Mesenchymal stem cell (in vitro differentiated cells and primary cell): Measurements from ENCODE around the gene PRX.

Experiments used
- DNase-seq: peaks from one replicate; pipeline ENCODE4 v3.0.0-alpha.2; 2013
- H2AFZ ChIP-seq: one replicate; pipeline ENCODE4 v1.6.1; 2013; ENCODE audit warnings: low read depth, mild to moderate bottlenecking, control low read depth, inconsistent platforms, low read length, moderate library complexity
- H2AK5ac ChIP-seq: 2 replicates; pipeline ENCODE4 v1.6.1; 2013; ENCODE audit warnings: low read length, moderate library complexity, mild to moderate bottlenecking, inconsistent platforms; ENCODE audit not compliant: severe bottlenecking
- H2BK120ac ChIP-seq: one replicate; pipeline ENCODE4 v1.6.1; 2013; ENCODE audit warnings: low read depth, mild to moderate bottlenecking, inconsistent platforms, low read length, moderate library complexity
- H2BK12ac ChIP-seq, 2 experiments: one replicate each; pipeline ENCODE4 v1.6.1; 2013; ENCODE audit warnings: inconsistent platforms in 2 of 2, low read length in 2 of 2, mild to moderate bottlenecking in 2 of 2, moderate library complexity in 2 of 2, control low read depth in 1 of 2
- H2BK15ac ChIP-seq: one replicate; pipeline ENCODE4 v1.6.1; 2013; ENCODE audit warnings: mild to moderate bottlenecking, low read depth, inconsistent platforms; ENCODE audit not compliant: poor library complexity, severe bottlenecking
- H2BK5ac ChIP-seq: 2 replicates; pipeline ENCODE4 v1.6.1; 2013; ENCODE audit warnings: low read depth, mild to moderate bottlenecking, low read length, control low read depth, inconsistent platforms; ENCODE audit not compliant: poor library complexity, severe bottlenecking
- H3K14ac ChIP-seq, 2 experiments: one replicate each; pipeline ENCODE4 v1.6.1; 2013; ENCODE audit warnings: inconsistent platforms in 2 of 2, low read length in 2 of 2, control low read depth in 1 of 2, mild to moderate bottlenecking in 1 of 2, moderate library complexity in 1 of 2
- H3K18ac ChIP-seq, 2 experiments: one replicate each; pipeline ENCODE4 v1.6.1; 2013; ENCODE audit warnings: inconsistent platforms in 2 of 2, low read length in 2 of 2, control low read depth in 1 of 2, low read depth in 1 of 2, mild to moderate bottlenecking in 1 of 2
- H3K23ac ChIP-seq, 2 experiments: one replicate each; pipeline ENCODE4 v1.6.1; 2013; ENCODE audit warnings: inconsistent platforms in 2 of 2, low read length in 2 of 2, mild to moderate bottlenecking in 2 of 2, moderate library complexity in 2 of 2, control low read depth in 1 of 2
- H3K27ac ChIP-seq: 2 replicates; pipeline ENCODE4 v1.5.1; 2013; ENCODE audit warnings: mild to moderate bottlenecking, moderate library complexity, low read length, control low read depth, inconsistent platforms; ENCODE audit not compliant: poor library complexity, severe bottlenecking
- H3K27me3 ChIP-seq, 2 experiments: 2 replicates each; pipeline versions ENCODE4 v1.6.1 to v1.7.0; 2013; ENCODE audit warnings: low read length in 2 of 2, mild to moderate bottlenecking in 2 of 2, moderate library complexity in 2 of 2, control low read depth in 1 of 2, inconsistent platforms in 1 of 2; ENCODE audit not compliant: control insufficient read depth in 1 of 2, insufficient read depth in 1 of 2
- H3K36me3 ChIP-seq, 2 experiments: 2 replicates each; pipeline versions ENCODE4 v1.6.1 to v1.7.0; 2013; ENCODE audit warnings: low read length in 2 of 2, control low read depth in 1 of 2, inconsistent platforms in 1 of 2, low read depth in 1 of 2, mild to moderate bottlenecking in 1 of 2; ENCODE audit not compliant: insufficient read depth in 2 of 2, control insufficient read depth in 1 of 2
- H3K4ac ChIP-seq, 2 experiments: one replicate each; pipeline ENCODE4 v1.6.1; 2013; ENCODE audit warnings: inconsistent platforms in 2 of 2, low read length in 2 of 2, mild to moderate bottlenecking in 2 of 2, moderate library complexity in 2 of 2, control low read depth in 1 of 2, low read depth in 1 of 2
- H3K4me1 ChIP-seq: 2 replicates; pipeline ENCODE4 v1.6.1; 2013; ENCODE audit warnings: low read depth, low read length, control low read depth; ENCODE audit not compliant: control insufficient read depth, insufficient read depth
- H3K4me2 ChIP-seq: 2 replicates; pipeline ENCODE4 v1.6.1; 2013; ENCODE audit warnings: low read length, mild to moderate bottlenecking, inconsistent platforms; ENCODE audit not compliant: poor library complexity, severe bottlenecking
- H3K4me3 ChIP-seq, 2 experiments: 2 replicates each; pipeline versions ENCODE4 v1.5.1 to v1.7.0; 2013; ENCODE audit warnings: low read length in 2 of 2, mild to moderate bottlenecking in 2 of 2, control low read depth in 1 of 2, low read depth in 1 of 2; ENCODE audit not compliant: insufficient read depth in 1 of 2
- H3K79me1 ChIP-seq: replicated peaks from 2 replicates; pipeline ENCODE4 v1.6.1; 2013; ENCODE audit warnings: mild to moderate bottlenecking, control low read depth, low read length, inconsistent platforms; ENCODE audit not compliant: poor library complexity, severe bottlenecking
- H3K9ac ChIP-seq: 2 replicates; pipeline ENCODE4 v1.7.0; 2013; ENCODE audit warnings: mild to moderate bottlenecking, low read length, moderate library complexity
- H3K9me3 ChIP-seq: 2 replicates; pipeline ENCODE4 v1.7.0; 2013; ENCODE audit warnings: mild to moderate bottlenecking, low read length; ENCODE audit not compliant: control insufficient read depth
- H4K8ac ChIP-seq: one replicate; pipeline ENCODE4 v1.6.1; 2013; ENCODE audit warnings: inconsistent platforms, mild to moderate bottlenecking, low read length, moderate library complexity
- H4K91ac ChIP-seq: one replicate; pipeline ENCODE4 v1.6.1; 2013; ENCODE audit warnings: mild to moderate bottlenecking, low read length, inconsistent platforms
- WGBS: methylation state at CpG from one replicate; pipeline ENCODE4 v1.1.7; 2013; ENCODE audit warnings: mixed read lengths; 5-methylcytosine and 5-hydroxymethylcytosine counted together

PRX gene

GRCh38 chr19:40360708-40361241, 52.4 kb downstream of the PRX start:
- Histone ChIP-seq H3K4me2 (no peak overlapping the region), H3K18ac (no peak overlapping the region), H3K14ac (no peak overlapping the region), H2BK120ac (no peak overlapping the region), H2BK12ac (no peak overlapping the region), H3K36me3 (peaks cover 16 to 19% of the 10 kb centered on the region in 2 experiments), H2BK15ac (no peak overlapping the region), H3K4me1 (peaks cover 9% of the 10 kb centered on the region), H3K27me3 (no peaks in the 10 kb centered on the region), H3K4me3 (no peak overlapping the region), H2AK5ac (no peak overlapping the region), H2AFZ (no peak overlapping the region), H4K91ac (no peak overlapping the region), H2BK5ac (no peak overlapping the region), H3K27ac (no peak overlapping the region), H3K9me3 (no peaks in the 10 kb centered on the region), H3K4ac (no peak overlapping the region), H4K8ac (no peak overlapping the region), H3K79me1 (peaks cover 33% of the 10 kb centered on the region), H3K9ac (no peak overlapping the region), H3K23ac (no peak overlapping the region)
- WGBS: 94% methylated on average over 12 of the region's 12 CpGs
- peak; percentile 33 for DNase-seq

DNA sequence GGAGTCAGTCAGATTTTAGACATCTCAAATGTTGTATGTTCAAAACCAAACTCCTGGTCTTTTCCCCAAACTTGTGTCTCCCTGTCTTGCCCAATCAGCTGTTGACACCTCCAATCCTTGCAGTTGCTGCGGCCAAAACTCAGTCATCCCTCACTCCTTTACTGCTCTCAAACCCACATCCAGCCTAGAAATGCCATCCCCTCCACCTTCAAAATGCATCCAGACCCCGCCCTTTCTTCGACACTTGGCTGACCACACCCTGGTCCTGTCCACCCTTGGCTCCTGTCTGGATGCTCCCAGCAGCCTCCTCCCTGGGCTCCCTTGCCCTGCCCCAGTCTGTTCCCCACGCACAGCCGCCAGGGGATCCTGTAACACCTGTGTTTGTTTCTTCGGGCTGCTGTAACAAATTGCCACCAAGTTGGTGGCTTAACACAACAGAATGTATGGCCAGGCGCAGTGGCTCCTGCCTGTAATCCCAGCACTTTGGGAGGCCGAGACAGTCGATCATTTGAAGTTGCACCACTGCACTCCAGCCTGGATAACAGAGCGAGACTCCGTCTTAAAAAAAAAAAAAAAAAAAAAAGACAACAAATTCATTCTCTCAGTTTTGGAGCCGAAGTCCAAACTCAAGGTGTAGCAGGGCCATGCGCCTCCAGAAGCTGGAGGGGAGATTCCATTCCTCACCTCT, 53.0 kb downstream of the PRX start:
- Histone ChIP-seq H3K4me2 (no peak overlapping the region), H2AFZ (no peak overlapping the region), H3K36me3 (peaks cover 18 to 21% of the 10 kb centered on the region in 2 experiments), H3K9me3 (no peaks in the 10 kb centered on the region), H3K14ac (no peak overlapping the region), H4K8ac (no peak overlapping the region), H2BK15ac (no peak overlapping the region), H2BK120ac (no peak overlapping the region), H3K79me1 (peaks cover 37% of the 10 kb centered on the region), H2BK5ac (no peak overlapping the region), H3K23ac (no peak overlapping the region), H2BK12ac (no peak overlapping the region), H3K4me3 (no peak overlapping the region), H3K4ac (no peak overlapping the region), H3K27ac (no peak overlapping the region), H4K91ac (peak overlapping the region; percentile 14), H3K9ac (no peak overlapping the region), H3K27me3 (no peaks in the 10 kb centered on the region), H3K18ac (no peak overlapping the region), H3K4me1 (peaks cover 9% of the 10 kb centered on the region), H2AK5ac (no peak overlapping the region)
- DNase-seq: no peak
- whole genome bisulfite sequencing: 96% methylated on average over 13 of the region's 13 CpGs

- Histone ChIP-seq H2AFZ (no peak overlapping the region), H4K91ac (no peak overlapping the region), H3K9ac (no peak overlapping the region), H3K9me3 (no peaks in the 10 kb centered on the region), H2BK12ac (no peak overlapping the region), H3K18ac (no peak overlapping the region), H2BK120ac (no peak overlapping the region), H3K4me2 (no peak overlapping the region), H3K4me3 (no peak overlapping the region), H2BK15ac (no peak overlapping the region), H3K27ac (no peak overlapping the region), H2AK5ac (no peak overlapping the region), H3K4me1 (peaks cover 7% of the 10 kb centered on the region), H3K36me3 (peaks cover 21% of the 10 kb centered on the region in 2 experiments), H3K14ac (no peak overlapping the region), H3K79me1 (peaks cover 35% of the 10 kb centered on the region), H3K27me3 (no peaks in the 10 kb centered on the region), H2BK5ac (no peak overlapping the region), H3K4ac (no peak overlapping the region), H4K8ac (no peak overlapping the region), H3K23ac (no peak overlapping the region)
- no peak for DNase-seq
- 100% methylated on average over 4 of the region's 5 CpGs for WGBS
Observed at GRCh38 chr19:40358773-40359172, 54.4 kb downstream of the PRX start.

DNA sequence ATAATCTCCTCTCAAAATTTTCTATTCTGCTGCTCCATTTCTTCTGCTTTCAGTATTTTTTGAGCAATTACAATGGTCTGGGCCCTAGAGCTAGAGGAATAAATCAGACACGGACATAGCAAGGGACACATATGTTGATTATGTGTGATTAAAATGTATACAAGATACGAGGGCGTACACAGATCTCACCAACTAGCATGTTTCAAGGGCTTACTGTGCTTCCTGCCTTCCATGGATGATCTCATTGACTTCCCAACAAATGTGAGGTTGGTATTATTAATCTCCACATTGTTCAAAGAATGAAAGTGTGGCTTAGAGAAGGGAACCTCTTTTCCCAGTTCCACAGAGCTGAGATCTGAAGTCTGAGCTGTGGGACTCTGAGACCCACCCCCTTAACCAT, 55.5 kb downstream of the PRX start:
- Histone ChIP-seq H3K27ac (no peak overlapping the region), H3K4ac (no peak overlapping the region), H2AFZ (no peak overlapping the region), H3K23ac (no peak overlapping the region), H3K4me1 (peaks cover 7% of the 10 kb centered on the region), H4K8ac (no peak overlapping the region), H3K9me3 (no peaks in the 10 kb centered on the region), H3K18ac (no peak overlapping the region), H2BK5ac (no peak overlapping the region), H4K91ac (no peak overlapping the region), H2BK120ac (no peak overlapping the region), H3K4me2 (no peak overlapping the region), H3K14ac (no peak overlapping the region), H2AK5ac (no peak overlapping the region), H3K36me3 (peaks cover 21 to 24% of the 10 kb centered on the region in 2 experiments), H3K9ac (peak overlapping the region; percentile 17), H3K27me3 (no peaks in the 10 kb centered on the region), H3K4me3 (no peak overlapping the region), H2BK15ac (no peak overlapping the region), H2BK12ac (no peak overlapping the region), H3K79me1 (peaks cover 39% of the 10 kb centered on the region)
- no peak for DNase-seq
- WGBS: 69% methylated on average over 2 of the region's 3 CpGs
